ENCODE results near the gene KCNQ2.

GRCh38 chr20:63434599-63435378 lies 37.7 kb downstream of the KCNQ2 start:
- TF ChIP-seq POLR2A (IDR thresholded peaks at IDR 0.05): no peak
- peak; percentile 55 to 82 (median 70) for TF ChIP-seq CTCF (IDR thresholded peaks at IDR 0.05)

Data from adrenal gland (tissue), 5 donors.